ENCODE measurements around the gene SKAP2.

The SKAP2 gene

GRCh38 chr7:26864309-26865093, at the start of gene SKAP2:
TSS of gene SKAP2 (minus strand) at chr7:26864590. CDS start at chr7:26864429, 161 bp downstream.
- DNase-seq, result peak; percentile 84

GRCh38 chr7:26912933-26913536, 48.6 kb upstream of the SKAP2 start:
- no peak for DNase-seq

- DNase-seq, result no peak
Measured at GRCh38 chr7:26912338-26912737, 47.9 kb upstream of the SKAP2 start.

GRCh38 chr7:26910221-26910620, 45.8 kb upstream of the SKAP2 start:
- peak; percentile 15 for DNase-seq

- no peak for DNase-seq
Measured at GRCh38 chr7:26900251-26900650, 35.9 kb upstream of the SKAP2 start.

- no peak for DNase-seq
Measured at GRCh38 chr7:26899519-26899918, 35.1 kb upstream of the SKAP2 start.

GRCh38 chr7:26898891-26899290, 34.5 kb upstream of the SKAP2 start:
- DNase-seq, result no peak

GRCh38 chr7:26897928-26898327, 33.5 kb upstream of the SKAP2 start:
- DNase-seq, result no peak

GRCh38 chr7:26891400-26892350, 27.3 kb upstream of the SKAP2 start:
- no peak for DNase-seq

- DNase-seq, result no peak
Measured at GRCh38 chr7:26880852-26881251, 16.5 kb upstream of the SKAP2 start.

- DNase-seq, result no peak
Measured at GRCh38 chr7:26879671-26880070, 15.3 kb upstream of the SKAP2 start.

GRCh38 chr7:26868841-26869495, 4.6 kb upstream of the SKAP2 start:
- no peak for DNase-seq

GRCh38 chr7:26865094-26865388, 651 bp upstream of the SKAP2 start:
- no peak for DNase-seq

GRCh38 chr7:26863518-26864308, 677 bp downstream of the SKAP2 start:
- DNase-seq, result no peak

- DNase-seq, result no peak
Measured at GRCh38 chr7:26862834-26863233, 1.6 kb downstream of the SKAP2 start.

- no peak for DNase-seq
Measured at GRCh38 chr7:26861050-26861449, 3.3 kb downstream of the SKAP2 start.

- no peak for DNase-seq
Measured at GRCh38 chr7:26860361-26860760, 4.0 kb downstream of the SKAP2 start.

GRCh38 chr7:26859720-26860119, 4.7 kb downstream of the SKAP2 start:
- no peak for DNase-seq

GRCh38 chr7:26858735-26859134, 5.7 kb downstream of the SKAP2 start:
- no peak for DNase-seq

- no peak for DNase-seq
Measured at GRCh38 chr7:26858241-26858715, 6.1 kb downstream of the SKAP2 start.

GRCh38 chr7:26857506-26858240, 6.7 kb downstream of the SKAP2 start:
- no peak for DNase-seq

GRCh38 chr7:26857170-26857505, 7.3 kb downstream of the SKAP2 start:
- DNase-seq, result no peak
